ENCODE data around the gene ABCC4.

The ABCC4 gene

GRCh38 chr13:94987081-94987480 lies 314.2 kb downstream of the ABCC4 start:
- Mint-ChIP-seq H3K9me3 (no peaks in the 10 kb centered on the region), H3K4me3 (no peak overlapping the region)

GRCh38 chr13:94984958-94985357 lies 316.3 kb downstream of the ABCC4 start:
- Mint-ChIP-seq H3K4me3 (no peak overlapping the region), H3K9me3 (no peaks in the 10 kb centered on the region), H3K27me3 (peaks cover 7% of the 10 kb centered on the region)

More at GRCh38 chr13:94987081-94987480, 314.2 kb downstream of the ABCC4 start:
- Mint-ChIP-seq H3K27ac (no peak overlapping the region), H3K36me3 (ENCODE audit: low read depth) (no peaks in the 10 kb centered on the region), H3K27me3 (peaks cover 10% of the 10 kb centered on the region), H3K4me1 (ENCODE audit: low read depth) (no peaks in the 10 kb centered on the region)

GRCh38 chr13:94978516-94978915 lies 322.7 kb downstream of the ABCC4 start:
- H3K27ac Mint-ChIP-seq: no peak overlapping the region
- no peak overlapping the region for H3K4me3 Mint-ChIP-seq
- peaks cover 4% of the 10 kb centered on the region for H3K27me3 Mint-ChIP-seq
- no peaks in the 10 kb centered on the region for H3K9me3 Mint-ChIP-seq
- H3K36me3 Mint-ChIP-seq (ENCODE audit: low read depth): no peaks in the 10 kb centered on the region
- no peaks in the 10 kb centered on the region for H3K4me1 Mint-ChIP-seq (ENCODE audit: low read depth)

More at GRCh38 chr13:94984958-94985357, 316.3 kb downstream of the ABCC4 start:
- H3K36me3 Mint-ChIP-seq (ENCODE audit: low read depth): no peaks in the 10 kb centered on the region
- H3K4me1 Mint-ChIP-seq (ENCODE audit: low read depth): no peaks in the 10 kb centered on the region
- no peak overlapping the region for H3K27ac Mint-ChIP-seq

- Mint-ChIP-seq H3K27ac (no peak overlapping the region), H3K4me3 (no peak overlapping the region), H3K36me3 (ENCODE audit: low read depth) (no peaks in the 10 kb centered on the region), H3K4me1 (ENCODE audit: low read depth) (no peaks in the 10 kb centered on the region), H3K27me3 (peaks cover 24% of the 10 kb centered on the region), H3K9me3 (no peaks in the 10 kb centered on the region)
Observed at GRCh38 chr13:94974015-94974951, 327.0 kb downstream of the ABCC4 start.

- Mint-ChIP-seq H3K4me3 (no peak overlapping the region), H3K9me3 (no peaks in the 10 kb centered on the region), H3K27me3 (peaks cover 35% of the 10 kb centered on the region), H3K36me3 (ENCODE audit: low read depth) (no peaks in the 10 kb centered on the region), H3K4me1 (ENCODE audit: low read depth) (peaks cover 8% of the 10 kb centered on the region), H3K27ac (no peak overlapping the region)
Observed at GRCh38 chr13:94972262-94972661, 329.0 kb downstream of the ABCC4 start.
